SK-N-SH (cell line): Measurements from ENCODE around the gene CSNK1G2. TPM values are rescaled to one million over a fixed set of nuclear protein-coding genes. Genes with fewer than 3 reads are reported as not detected.
A peak's percentile ranks its signal among the peaks of the same experiment; 100 is the strongest.

Experiments
- CTCF ChIA-PET: fragments of 300-600, 350-600 bp; formaldehyde crosslinking; extraction: SDS; loops from one replicate; lab custom pipeline; 2021; lab: Yijun Ruan, JAX
- POLR2A ChIA-PET: fragments of 350-600 bp; sonication (Branson Sonifier 250); formaldehyde crosslinking; extraction: SDS; loops from one replicate; lab custom pipeline; 2020; ENCODE audit warnings: antibody characterized with exemption, inconsistent platforms; lab: Yijun Ruan, JAX
- DNase-seq: peaks from one replicate; pipeline ENCODE4 v3.0.0; 2012
- H2AFZ ChIP-seq: fragments of 200-600 bp; sonication (generic); 2 replicates; pipeline ENCODE4 v1.8.1; 2016; ENCODE audit warnings: antibody characterized with exemption, mild to moderate bottlenecking, low read depth
- H3F3A ChIP-seq: fragments of 200-600 bp; sonication (generic); replicated peaks from 2 replicates; pipeline ENCODE3; 2016; ENCODE audit warnings: antibody characterized with exemption, mild to moderate bottlenecking; ENCODE audit not compliant: insufficient read depth
- H3K27ac ChIP-seq, 2 experiments: fragments of 200-500 bp in 1 of 2; fragments of 200-600 bp in 1 of 2; sonication (Bioruptor generic) in 1 of 2; sonication (generic), shearing (Covaris generic) in 1 of 2; 2 replicates each; pipeline versions ENCODE4 v1.5.1 to v1.6.1; 2014 to 2016; ENCODE audit warnings: low read depth in 2 of 2, inconsistent platforms in 1 of 2, low read length in 1 of 2, mild to moderate bottlenecking in 1 of 2, mixed read lengths in 1 of 2
- H3K27me3 ChIP-seq: fragments of 200-600 bp; sonication (generic), shearing (Covaris generic); 2 replicates; pipeline ENCODE4 v1.6.1; 2016; ENCODE audit warnings: mixed run types; ENCODE audit not compliant: insufficient read depth
- H3K36me3 ChIP-seq, 2 experiments: fragments of 200-500 bp in 1 of 2; fragments of 200-600 bp in 1 of 2; sonication (Bioruptor generic) in 1 of 2; sonication (generic) in 1 of 2; replicated peaks in 1 of 2; 2 replicates each; pipeline versions ENCODE3 to v1.5.1; 2014 to 2016; ENCODE audit warnings: low read length in 1 of 2, mild to moderate bottlenecking in 1 of 2; ENCODE audit not compliant: insufficient read depth in 2 of 2, control insufficient read depth in 1 of 2
- H3K4me1 ChIP-seq, 2 experiments: fragments of 200-500 bp in 1 of 2; fragments of 200-600 bp in 1 of 2; sonication (Bioruptor generic) in 1 of 2; sonication (generic), shearing (Covaris generic) in 1 of 2; 2 replicates each; pipeline versions ENCODE4 v1.5.1 to v1.6.1; 2014 to 2016; ENCODE audit warnings: low read depth in 1 of 2, low read length in 1 of 2, mixed run types in 1 of 2; ENCODE audit not compliant: insufficient read depth in 2 of 2, control insufficient read depth in 1 of 2
- H3K4me2 ChIP-seq: fragments of 200-600 bp; sonication (generic), shearing (Covaris generic); 2 replicates; pipeline ENCODE4 v1.6.1; 2017; ENCODE audit warnings: mixed run types
- H3K4me3 ChIP-seq, 2 experiments: fragments of 200-500 bp in 1 of 2; fragments of 200-600 bp in 1 of 2; sonication (Bioruptor generic) in 1 of 2; sonication (generic), shearing (Covaris generic) in 1 of 2; 2 replicates each; pipeline versions ENCODE4 v1.5.1 to v1.8.1; 2014 to 2016; ENCODE audit warnings: low read depth in 2 of 2, inconsistent platforms in 1 of 2, low read length in 1 of 2, mild to moderate bottlenecking in 1 of 2, mixed read lengths in 1 of 2, moderate library complexity in 1 of 2
- H3K79me2 ChIP-seq: fragments of 200-600 bp; sonication (generic); 2 replicates; pipeline ENCODE4 v1.8.1; 2017; ENCODE audit warnings: mild to moderate bottlenecking; ENCODE audit not compliant: insufficient read depth
- H3K9ac ChIP-seq: fragments of 200-600 bp; sonication (generic); 2 replicates; pipeline ENCODE4 v1.6.1; 2017; ENCODE audit warnings: mixed run types
- H3K9me2 ChIP-seq: fragments of 200-600 bp; sonication (generic); 2 replicates; pipeline ENCODE4 v1.6.1; 2017; ENCODE audit warnings: mixed run types
- H3K9me3 ChIP-seq: fragments of 200-600 bp; sonication (generic); 2 replicates; pipeline ENCODE4 v1.6.1; 2017; ENCODE audit warnings: mixed run types, mild to moderate bottlenecking, moderate library complexity
- H4K20me1 ChIP-seq: fragments of 200-600 bp; sonication (generic); 2 replicates; pipeline ENCODE4 v1.6.1; 2017; ENCODE audit warnings: mild to moderate bottlenecking, mixed run types; ENCODE audit not compliant: insufficient read depth
- ELF1 ChIP-seq: IDR thresholded peaks from 2 replicates; pipeline ENCODE4 v1.4.0; 2012
- EP300 ChIP-seq, 2 experiments: IDR thresholded peaks; 2 replicates each; pipeline versions ENCODE4 v1.4.0 to v1.6.1; 2012; ENCODE audit warnings: borderline replicate concordance in 1 of 2, low read depth in 1 of 2, low read length in 1 of 2
- FOSL2 ChIP-seq: IDR thresholded peaks from 2 replicates; pipeline ENCODE4 v1.4.0; 2012; ENCODE audit warnings: low read depth, mild to moderate bottlenecking, moderate library complexity, borderline replicate concordance
- FOXJ3 ChIP-seq: sonication (generic); formaldehyde crosslinking; IDR thresholded peaks from 2 replicates; pipeline ENCODE4 v1.5.1; 2020; ENCODE audit warnings: mild to moderate bottlenecking, missing genetic modification reagents
- GABPA ChIP-seq: IDR thresholded peaks from 2 replicates; pipeline ENCODE4 v1.4.0; 2012; ENCODE audit warnings: low read depth, mild to moderate bottlenecking
- JUND ChIP-seq: IDR thresholded peaks from 2 replicates; pipeline ENCODE4 v1.4.0; 2012
- NFIC ChIP-seq: IDR thresholded peaks from 2 replicates; pipeline ENCODE4 v1.4.0; 2012; ENCODE audit warnings: borderline replicate concordance
- NRF1 ChIP-seq: IDR thresholded peaks from 2 replicates; pipeline ENCODE4 v1.6.1; 2012; ENCODE audit warnings: low read depth, mild to moderate bottlenecking, low read length
- RXRA ChIP-seq: IDR thresholded peaks from 2 replicates; pipeline ENCODE4 v1.4.0; 2012; ENCODE audit warnings: low read depth, mild to moderate bottlenecking, borderline replicate concordance
- SMC3 ChIP-seq: IDR thresholded peaks from 2 replicates; pipeline ENCODE4 v1.6.1; 2012; ENCODE audit warnings: low read depth, low read length, improper control_type of control experiment
- TEAD4 ChIP-seq: IDR thresholded peaks from 2 replicates; pipeline ENCODE4 v1.4.0; 2012; ENCODE audit warnings: mild to moderate bottlenecking, borderline replicate concordance; ENCODE audit not compliant: insufficient read depth
- WGBS: methylation state at CpG from one replicate; pipeline ENCODE4 v1.1.6; 2017; ENCODE audit warnings: low lambda C conversion rate; 5-methylcytosine and 5-hydroxymethylcytosine counted together
- polyA plus RNA-seq, 3 experiments: library from polyadenylated mRNA; depleted of rRNA; stranded (reverse); fragments of >200 nt; gene quantifications; 2 replicates each; pipeline ENCODE4 v1.2.3, GENCODE V29; 2012
- TF ChIP-seq, protein P1 (sequence below): IDR thresholded peaks from 2 replicates; pipeline ENCODE4; 2012
- TF ChIP-seq, protein P2 (sequence below): fragments of 200-600 bp; sonication (generic); IDR thresholded peaks from 2 replicates; pipeline ENCODE4 v1.6.1; 2017; ENCODE audit warnings: antibody characterized with exemption, mild to moderate bottlenecking, moderate library complexity
- TF ChIP-seq, protein P3 (sequence below): IDR thresholded peaks from 2 replicates; pipeline ENCODE4 v1.4.0; 2012; ENCODE audit warnings: low read depth, borderline replicate concordance
- TF ChIP-seq, protein P4 (sequence below): IDR thresholded peaks from 2 replicates; pipeline ENCODE4 v1.6.1; 2012; ENCODE audit warnings: mild to moderate bottlenecking, low read depth, low read length, moderate library complexity

CSNK1G2 gene
- polyA plus RNA-seq, 1 of the 3 experiments (the other 2 are of a cell fraction), result 79.4 TPM

DNA sequence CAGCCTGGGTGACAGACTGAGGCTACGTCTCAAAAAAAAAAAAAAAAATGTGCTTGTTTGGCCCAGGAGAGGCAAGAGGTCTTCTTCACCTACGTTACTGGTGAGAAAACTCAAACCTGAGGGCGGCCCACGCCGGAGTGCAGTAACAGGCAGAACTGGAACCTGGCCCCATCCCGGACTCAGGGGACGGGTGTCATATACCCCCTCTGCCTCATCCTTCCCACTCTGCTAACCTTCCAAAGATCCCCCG lies 36.2 kb upstream of the CSNK1G2 start:
- POLR2A ChIA-PET, result no interaction called here
- WGBS, result 54% methylated on average over 8 of the region's 8 CpGs

More for the DNA sequence above, 36.2 kb upstream of the CSNK1G2 start:
- no peaks in the 10 kb centered on the region for H3K9me2 ChIP-seq
- TF ChIP-seq ELF1 (no peak), NRF1 (no peak), TEAD4 (no peak), FOXJ3 (CRISPR knock-in tag) (no peak), GABPA (no peak), FOSL2 (no peak), SMC3 (no peak), EP300 (IDR thresholded peaks at IDR 0.05; ENCODE audit: borderline replicate concordance in 1 of 2, low read depth in 1 of 2, low read length in 1 of 2) (no peak), JUND (no peak), NFIC (no peak), RXRA (no peak)
- TF ChIP-seq, protein P1, sequence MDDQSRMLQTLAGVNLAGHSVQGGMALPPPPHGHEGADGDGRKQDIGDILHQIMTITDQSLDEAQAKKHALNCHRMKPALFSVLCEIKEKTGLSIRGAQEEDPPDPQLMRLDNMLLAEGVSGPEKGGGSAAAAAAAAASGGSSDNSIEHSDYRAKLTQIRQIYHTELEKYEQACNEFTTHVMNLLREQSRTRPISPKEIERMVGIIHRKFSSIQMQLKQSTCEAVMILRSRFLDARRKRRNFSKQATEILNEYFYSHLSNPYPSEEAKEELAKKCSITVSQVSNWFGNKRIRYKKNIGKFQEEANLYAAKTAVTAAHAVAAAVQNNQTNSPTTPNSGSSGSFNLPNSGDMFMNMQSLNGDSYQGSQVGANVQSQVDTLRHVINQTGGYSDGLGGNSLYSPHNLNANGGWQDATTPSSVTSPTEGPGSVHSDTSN, result no peak
- TF ChIP-seq, protein P2, sequence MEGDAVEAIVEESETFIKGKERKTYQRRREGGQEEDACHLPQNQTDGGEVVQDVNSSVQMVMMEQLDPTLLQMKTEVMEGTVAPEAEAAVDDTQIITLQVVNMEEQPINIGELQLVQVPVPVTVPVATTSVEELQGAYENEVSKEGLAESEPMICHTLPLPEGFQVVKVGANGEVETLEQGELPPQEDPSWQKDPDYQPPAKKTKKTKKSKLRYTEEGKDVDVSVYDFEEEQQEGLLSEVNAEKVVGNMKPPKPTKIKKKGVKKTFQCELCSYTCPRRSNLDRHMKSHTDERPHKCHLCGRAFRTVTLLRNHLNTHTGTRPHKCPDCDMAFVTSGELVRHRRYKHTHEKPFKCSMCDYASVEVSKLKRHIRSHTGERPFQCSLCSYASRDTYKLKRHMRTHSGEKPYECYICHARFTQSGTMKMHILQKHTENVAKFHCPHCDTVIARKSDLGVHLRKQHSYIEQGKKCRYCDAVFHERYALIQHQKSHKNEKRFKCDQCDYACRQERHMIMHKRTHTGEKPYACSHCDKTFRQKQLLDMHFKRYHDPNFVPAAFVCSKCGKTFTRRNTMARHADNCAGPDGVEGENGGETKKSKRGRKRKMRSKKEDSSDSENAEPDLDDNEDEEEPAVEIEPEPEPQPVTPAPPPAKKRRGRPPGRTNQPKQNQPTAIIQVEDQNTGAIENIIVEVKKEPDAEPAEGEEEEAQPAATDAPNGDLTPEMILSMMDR, result no peak
- TF ChIP-seq, protein P3, sequence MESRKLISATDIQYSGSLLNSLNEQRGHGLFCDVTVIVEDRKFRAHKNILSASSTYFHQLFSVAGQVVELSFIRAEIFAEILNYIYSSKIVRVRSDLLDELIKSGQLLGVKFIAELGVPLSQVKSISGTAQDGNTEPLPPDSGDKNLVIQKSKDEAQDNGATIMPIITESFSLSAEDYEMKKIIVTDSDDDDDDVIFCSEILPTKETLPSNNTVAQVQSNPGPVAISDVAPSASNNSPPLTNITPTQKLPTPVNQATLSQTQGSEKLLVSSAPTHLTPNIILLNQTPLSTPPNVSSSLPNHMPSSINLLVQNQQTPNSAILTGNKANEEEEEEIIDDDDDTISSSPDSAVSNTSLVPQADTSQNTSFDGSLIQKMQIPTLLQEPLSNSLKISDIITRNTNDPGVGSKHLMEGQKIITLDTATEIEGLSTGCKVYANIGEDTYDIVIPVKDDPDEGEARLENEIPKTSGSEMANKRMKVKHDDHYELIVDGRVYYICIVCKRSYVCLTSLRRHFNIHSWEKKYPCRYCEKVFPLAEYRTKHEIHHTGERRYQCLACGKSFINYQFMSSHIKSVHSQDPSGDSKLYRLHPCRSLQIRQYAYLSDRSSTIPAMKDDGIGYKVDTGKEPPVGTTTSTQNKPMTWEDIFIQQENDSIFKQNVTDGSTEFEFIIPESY, result no peak
- TF ChIP-seq, protein P4, sequence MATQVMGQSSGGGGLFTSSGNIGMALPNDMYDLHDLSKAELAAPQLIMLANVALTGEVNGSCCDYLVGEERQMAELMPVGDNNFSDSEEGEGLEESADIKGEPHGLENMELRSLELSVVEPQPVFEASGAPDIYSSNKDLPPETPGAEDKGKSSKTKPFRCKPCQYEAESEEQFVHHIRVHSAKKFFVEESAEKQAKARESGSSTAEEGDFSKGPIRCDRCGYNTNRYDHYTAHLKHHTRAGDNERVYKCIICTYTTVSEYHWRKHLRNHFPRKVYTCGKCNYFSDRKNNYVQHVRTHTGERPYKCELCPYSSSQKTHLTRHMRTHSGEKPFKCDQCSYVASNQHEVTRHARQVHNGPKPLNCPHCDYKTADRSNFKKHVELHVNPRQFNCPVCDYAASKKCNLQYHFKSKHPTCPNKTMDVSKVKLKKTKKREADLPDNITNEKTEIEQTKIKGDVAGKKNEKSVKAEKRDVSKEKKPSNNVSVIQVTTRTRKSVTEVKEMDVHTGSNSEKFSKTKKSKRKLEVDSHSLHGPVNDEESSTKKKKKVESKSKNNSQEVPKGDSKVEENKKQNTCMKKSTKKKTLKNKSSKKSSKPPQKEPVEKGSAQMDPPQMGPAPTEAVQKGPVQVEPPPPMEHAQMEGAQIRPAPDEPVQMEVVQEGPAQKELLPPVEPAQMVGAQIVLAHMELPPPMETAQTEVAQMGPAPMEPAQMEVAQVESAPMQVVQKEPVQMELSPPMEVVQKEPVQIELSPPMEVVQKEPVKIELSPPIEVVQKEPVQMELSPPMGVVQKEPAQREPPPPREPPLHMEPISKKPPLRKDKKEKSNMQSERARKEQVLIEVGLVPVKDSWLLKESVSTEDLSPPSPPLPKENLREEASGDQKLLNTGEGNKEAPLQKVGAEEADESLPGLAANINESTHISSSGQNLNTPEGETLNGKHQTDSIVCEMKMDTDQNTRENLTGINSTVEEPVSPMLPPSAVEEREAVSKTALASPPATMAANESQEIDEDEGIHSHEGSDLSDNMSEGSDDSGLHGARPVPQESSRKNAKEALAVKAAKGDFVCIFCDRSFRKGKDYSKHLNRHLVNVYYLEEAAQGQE, result no peak
- peak overlapping the region; percentile 47; the same call in 1 of the 2 replicates for H2AFZ ChIP-seq
- H3K9ac ChIP-seq, result no peak overlapping the region
- peaks cover 19% of the 10 kb centered on the region for H4K20me1 ChIP-seq
- H3K4me2 ChIP-seq, result peak overlapping the region; percentile 45; the same call in 1 of the 2 replicates
- peaks cover 0 to 15% of the 10 kb centered on the region in 2 experiments; a peak in 1 of 4 replicates for H3K4me1 ChIP-seq
- DNase-seq, result no peak
- H3K4me3 ChIP-seq, result peak overlapping the region in 1 of 2 experiments; percentile 18; a peak in 1 of 4 replicates
- peaks cover 43% of the 10 kb centered on the region for H3K79me2 ChIP-seq
- peaks cover 17% of the 10 kb centered on the region for H3F3A ChIP-seq
- CTCF ChIA-PET, result no interaction called here
- peak overlapping the region in 1 of 2 experiments; percentile 7; a peak in 1 of 4 replicates for H3K27ac ChIP-seq
- no peaks in the 10 kb centered on the region for H3K27me3 ChIP-seq
- no peaks in the 10 kb centered on the region for H3K9me3 ChIP-seq
- H3K36me3 ChIP-seq, result peaks cover 0 to 2% of the 10 kb centered on the region in 2 experiments
